T-helper 2 cell treated with Interferon-gamma antibody and Interleukin-4, amounts not matched to agents 5 μg/mL and 100 μg/mL, for 36 hours (primary cell): ENCODE measurements around the gene SSNA1.

Experiments used
- DNase-seq: peaks from one replicate; pipeline ENCODE4 v3.0.0; 2021; ENCODE audit warnings: low spot score
- H3K27ac Mint-ChIP-seq: one replicate; pipeline ENCODE4 v1.8.0; 2021; ENCODE audit warnings: mild to moderate bottlenecking, mixed read lengths
- H3K27me3 Mint-ChIP-seq: one replicate; pipeline ENCODE4 v1.8.0; 2021; ENCODE audit warnings: low read depth, mixed read lengths
- H3K36me3 Mint-ChIP-seq: one replicate; pipeline ENCODE4 v1.8.0; 2021; ENCODE audit warnings: low read depth, mixed read lengths
- H3K4me1 Mint-ChIP-seq: one replicate; pipeline ENCODE4 v1.8.0; 2021; ENCODE audit warnings: low read depth, mixed read lengths
- H3K4me3 Mint-ChIP-seq: one replicate; pipeline ENCODE4 v1.8.0; 2022; ENCODE audit warnings: mild to moderate bottlenecking, moderate library complexity, mixed read lengths
- H3K9me3 Mint-ChIP-seq: one replicate; pipeline ENCODE4 v1.8.0; 2021; ENCODE audit warnings: mixed read lengths

Gene SSNA1

DNA sequence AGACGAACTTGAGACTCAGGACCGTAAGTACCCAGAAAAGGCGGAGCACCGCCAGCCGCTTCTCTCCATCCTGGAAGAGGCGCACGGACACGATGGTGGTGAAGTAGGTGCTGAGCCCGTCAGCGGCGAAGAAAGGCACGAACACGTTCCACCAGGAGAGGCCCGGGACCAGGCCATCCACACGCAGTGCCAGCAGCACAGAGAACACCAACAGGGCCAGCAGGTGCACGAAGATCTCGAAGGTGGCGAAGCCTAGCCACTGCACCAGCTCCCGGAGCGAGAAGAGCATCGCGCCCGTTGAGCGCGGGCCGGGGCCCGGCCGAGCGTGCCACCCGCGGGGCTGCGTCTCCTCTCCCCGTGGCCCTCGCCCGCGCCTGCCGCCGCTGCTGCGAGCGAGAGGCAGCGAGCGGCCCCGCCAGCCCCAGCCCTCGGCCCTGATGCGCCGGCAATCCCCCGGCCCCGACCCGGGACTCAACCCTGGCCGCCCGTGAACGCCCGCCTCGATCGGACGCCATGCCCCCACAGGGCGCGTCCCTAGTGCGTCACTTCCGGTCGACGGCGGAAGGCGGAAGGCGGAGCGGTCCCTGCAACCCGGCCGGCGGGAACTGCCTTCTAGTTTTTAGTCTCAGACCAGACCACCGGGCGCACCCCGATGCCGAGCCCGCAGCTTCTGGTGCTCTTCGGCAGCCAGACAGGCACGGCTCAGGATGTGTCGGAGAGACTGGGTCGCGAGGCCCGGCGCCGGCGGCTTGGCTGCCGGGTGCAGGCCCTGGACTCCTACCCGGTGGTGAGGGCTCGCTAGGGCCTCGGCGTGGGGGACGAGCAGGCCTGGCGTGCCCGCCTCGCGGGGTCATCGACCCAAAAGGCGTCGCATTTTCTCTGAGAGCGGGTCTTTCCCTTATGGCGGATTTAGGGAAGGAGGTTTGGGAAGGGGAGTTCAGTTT lies 16.9 kb downstream of the SSNA1 start, which contains the start of the genes NDOR1 and TMEM203:
Gene NDOR1, plus strand, starts transcription at position 575 of the 944 bp plus-strand sequence. Its CDS starts 78 bp downstream, at position 653.
Gene TMEM203, minus strand, starts transcription at position 523 of the 944 bp plus-strand sequence. Its CDS starts 234 bp downstream, at position 289.
- DNase-seq: peak; percentile 94
- no peaks in the 10 kb centered on the region for H3K9me3 Mint-ChIP-seq
- peak within 1 kb of the TSS; percentile 93 for H3K27ac Mint-ChIP-seq
- peaks cover 29% of the 10 kb centered on the region for H3K4me1 Mint-ChIP-seq
- peaks cover 14% of the 10 kb centered on the region for H3K36me3 Mint-ChIP-seq
- peak within 1 kb of the TSS; percentile 95 for H3K4me3 Mint-ChIP-seq
- no peaks in the 10 kb centered on the region for H3K27me3 Mint-ChIP-seq

DNA sequence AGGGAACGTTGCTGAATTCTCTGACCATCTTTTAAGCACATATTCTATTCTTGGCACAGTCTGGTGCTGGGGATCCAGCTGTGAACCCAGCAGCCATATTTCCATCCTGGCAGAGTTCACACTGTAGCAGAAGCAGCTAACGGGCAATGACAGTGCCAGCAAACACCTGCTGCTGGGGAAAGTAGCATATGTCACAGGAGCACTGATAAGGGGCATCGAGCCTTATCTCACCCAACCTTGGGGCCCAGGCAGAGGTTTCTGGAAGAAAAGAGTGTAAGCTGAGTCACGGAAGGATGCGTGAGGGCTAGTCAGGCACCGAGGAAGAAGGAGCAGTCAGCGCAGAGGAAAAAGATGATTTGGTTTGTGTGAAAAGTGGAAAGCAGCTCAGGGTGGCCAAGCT lies 18.1 kb downstream of the SSNA1 start:
- H3K4me1 Mint-ChIP-seq: peaks cover 25% of the 10 kb centered on the region
- H3K27me3 Mint-ChIP-seq: no peaks in the 10 kb centered on the region
- DNase-seq: no peak
- peaks cover 14% of the 10 kb centered on the region for H3K36me3 Mint-ChIP-seq
- H3K4me3 Mint-ChIP-seq: peak overlapping the region; percentile 95
- peak overlapping the region; percentile 92 for H3K27ac Mint-ChIP-seq
- no peaks in the 10 kb centered on the region for H3K9me3 Mint-ChIP-seq

- no peak overlapping the region for H3K27ac Mint-ChIP-seq
- H3K4me1 Mint-ChIP-seq: peaks cover 9% of the 10 kb centered on the region
- H3K9me3 Mint-ChIP-seq: no peaks in the 10 kb centered on the region
- DNase-seq: no peak
- no peaks in the 10 kb centered on the region for H3K27me3 Mint-ChIP-seq
- no peak overlapping the region for H3K4me3 Mint-ChIP-seq
- H3K36me3 Mint-ChIP-seq: peaks cover 15% of the 10 kb centered on the region
Observed at GRCh38 chr9:137211532-137211931, 23.1 kb downstream of the SSNA1 start.

DNA sequence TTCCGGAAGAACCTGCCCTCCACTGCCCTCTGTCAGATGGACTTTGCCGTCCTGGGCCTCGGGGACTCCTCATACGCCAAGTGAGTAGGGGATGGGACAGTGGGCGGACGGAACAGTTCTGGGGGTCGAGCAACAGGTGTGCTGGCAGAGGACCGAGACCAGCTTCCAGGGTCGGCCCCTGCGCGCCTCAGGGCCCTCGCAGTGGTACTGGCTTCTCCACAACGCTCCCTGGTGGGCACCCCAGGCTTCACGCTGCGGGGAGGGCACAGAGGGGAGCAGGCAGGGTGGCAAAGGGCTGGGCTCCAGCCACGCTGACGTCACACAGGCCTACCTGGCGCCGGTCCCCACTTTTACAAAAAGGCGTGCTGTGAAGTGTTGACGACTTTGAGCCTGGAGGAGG lies 24.0 kb downstream of the SSNA1 start:
- H3K4me3 Mint-ChIP-seq: no peak overlapping the region
- H3K9me3 Mint-ChIP-seq: no peaks in the 10 kb centered on the region
- peaks cover 10% of the 10 kb centered on the region for H3K36me3 Mint-ChIP-seq
- no peak for DNase-seq
- H3K27ac Mint-ChIP-seq: no peak overlapping the region
- peaks cover 1% of the 10 kb centered on the region for H3K4me1 Mint-ChIP-seq
- H3K27me3 Mint-ChIP-seq: no peaks in the 10 kb centered on the region

DNA sequence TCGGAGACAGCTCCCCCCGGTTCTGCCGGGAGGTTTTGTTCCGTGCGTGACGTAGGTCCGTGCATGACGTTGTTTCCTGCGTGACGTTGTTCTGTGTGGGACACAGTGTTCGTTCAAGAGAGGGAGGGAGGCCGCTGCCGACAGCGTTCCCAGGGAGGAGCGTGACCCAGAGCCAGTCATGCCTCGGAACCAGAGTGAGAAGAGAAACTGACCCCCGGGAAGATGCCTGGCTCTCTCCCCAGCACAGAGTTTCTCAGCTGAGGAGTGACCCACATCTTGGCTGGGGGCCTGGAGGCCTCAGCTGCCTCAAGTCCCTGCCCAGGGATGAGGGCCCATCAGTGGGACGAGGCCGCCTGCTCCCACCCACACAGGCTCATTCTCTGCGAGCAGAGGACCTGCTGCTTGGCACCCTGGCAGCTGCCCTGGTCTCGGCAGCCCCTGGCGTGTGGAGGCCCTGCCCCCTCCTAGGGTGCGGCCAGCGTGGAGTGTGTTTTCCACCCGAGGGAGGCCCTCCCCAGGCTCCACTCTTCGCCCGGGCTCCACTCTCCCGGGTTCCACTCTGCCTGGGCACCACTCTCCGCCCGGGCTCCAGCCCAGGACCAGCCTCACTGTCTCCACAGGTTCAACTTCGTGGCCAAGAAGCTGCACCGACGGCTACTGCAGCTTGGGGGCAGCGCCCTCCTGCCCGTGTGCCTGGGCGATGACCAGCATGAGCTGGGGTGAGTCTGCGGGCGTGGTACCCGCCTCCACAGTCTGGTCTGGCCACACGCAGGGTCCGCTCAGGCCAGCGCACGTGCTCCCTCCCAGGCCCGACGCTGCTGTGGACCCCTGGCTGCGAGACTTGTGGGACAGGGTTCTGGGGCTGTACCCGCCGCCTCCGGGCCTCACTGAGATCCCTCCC lies 24.9 kb downstream of the SSNA1 start:
- Mint-ChIP-seq H3K36me3 (peaks cover 9% of the 10 kb centered on the region), H3K27me3 (no peaks in the 10 kb centered on the region), H3K4me1 (no peaks in the 10 kb centered on the region), H3K9me3 (no peaks in the 10 kb centered on the region), H3K27ac (no peak overlapping the region), H3K4me3 (no peak overlapping the region)
- DNase-seq: no peak

DNA sequence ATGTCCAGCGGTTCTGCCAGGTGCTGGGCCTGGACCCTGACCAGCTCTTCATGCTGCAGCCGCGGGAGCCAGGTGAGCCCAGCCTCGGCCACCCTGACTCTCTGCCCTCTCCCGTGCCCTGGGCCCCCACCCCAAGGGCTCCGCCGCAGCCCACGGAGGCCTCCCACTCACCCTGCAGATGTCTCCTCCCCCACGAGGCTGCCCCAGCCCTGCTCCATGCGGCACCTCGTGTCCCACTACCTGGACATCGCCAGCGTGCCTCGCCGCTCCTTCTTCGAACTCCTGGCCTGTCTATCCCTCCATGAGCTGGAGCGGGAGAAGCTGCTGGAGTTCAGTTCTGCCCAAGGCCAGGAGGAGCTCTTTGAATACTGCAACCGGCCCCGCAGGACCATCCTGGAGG lies 26.1 kb downstream of the SSNA1 start:
- H3K27me3 Mint-ChIP-seq: no peaks in the 10 kb centered on the region
- H3K4me1 Mint-ChIP-seq: no peaks in the 10 kb centered on the region
- DNase-seq: no peak
- H3K27ac Mint-ChIP-seq: no peak overlapping the region
- H3K36me3 Mint-ChIP-seq: peaks cover 6% of the 10 kb centered on the region
- H3K4me3 Mint-ChIP-seq: no peak overlapping the region
- no peaks in the 10 kb centered on the region for H3K9me3 Mint-ChIP-seq

DNA sequence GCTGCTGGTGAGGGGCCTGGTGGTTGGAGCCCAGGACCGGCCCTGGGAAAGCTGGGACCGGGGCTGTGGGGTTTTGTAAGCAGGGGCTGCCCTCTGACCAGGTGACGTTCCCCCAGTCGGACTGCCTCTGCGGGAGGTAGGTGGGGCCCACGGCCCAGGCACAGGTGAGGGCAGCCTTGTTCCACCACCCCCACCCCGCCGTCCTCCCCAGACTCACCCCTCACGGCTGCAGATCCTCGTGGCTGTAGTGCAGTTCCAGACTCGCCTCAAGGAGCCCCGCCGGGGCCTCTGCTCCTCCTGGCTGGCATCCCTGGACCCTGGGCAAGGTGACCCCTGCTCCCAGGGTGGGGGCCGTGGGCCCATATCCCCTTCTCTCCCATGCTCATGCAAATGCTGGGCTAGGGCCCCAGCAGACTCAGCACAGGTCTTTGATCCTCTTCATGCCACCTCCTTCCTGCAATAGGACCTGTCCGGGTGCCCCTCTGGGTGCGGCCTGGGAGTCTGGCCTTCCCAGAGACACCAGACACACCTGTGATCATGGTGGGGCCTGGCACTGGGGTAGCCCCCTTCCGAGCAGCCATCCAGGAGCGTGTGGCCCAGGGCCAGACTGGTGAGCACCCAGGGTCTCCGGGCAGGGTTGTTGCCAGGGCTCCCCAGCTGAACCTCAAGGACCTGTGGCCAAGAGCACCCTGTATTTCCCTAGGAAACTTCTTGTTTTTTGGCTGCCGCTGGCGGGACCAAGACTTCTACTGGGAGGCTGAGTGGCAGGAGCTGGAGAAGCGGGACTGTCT lies 26.9 kb downstream of the SSNA1 start:
- Mint-ChIP-seq H3K9me3 (no peaks in the 10 kb centered on the region), H3K4me3 (no peak overlapping the region), H3K27me3 (no peaks in the 10 kb centered on the region), H3K36me3 (peaks cover 4% of the 10 kb centered on the region), H3K27ac (no peak overlapping the region), H3K4me1 (no peaks in the 10 kb centered on the region)
- DNase-seq: no peak

GRCh38 chr9:137216188-137216965 lies 27.9 kb downstream of the SSNA1 start:
- Mint-ChIP-seq H3K4me3 (no peak overlapping the region), H3K36me3 (peaks cover 4% of the 10 kb centered on the region), H3K27ac (no peak overlapping the region), H3K27me3 (no peaks in the 10 kb centered on the region), H3K9me3 (no peaks in the 10 kb centered on the region), H3K4me1 (no peaks in the 10 kb centered on the region)
- DNase-seq: no peak

GRCh38 chr9:137217276-137218211 lies 29.1 kb downstream of the SSNA1 start:
- H3K9me3 Mint-ChIP-seq: no peaks in the 10 kb centered on the region
- no peak overlapping the region for H3K4me3 Mint-ChIP-seq
- H3K4me1 Mint-ChIP-seq: no peaks in the 10 kb centered on the region
- no peak overlapping the region for H3K27ac Mint-ChIP-seq
- DNase-seq: no peak
- H3K27me3 Mint-ChIP-seq: no peaks in the 10 kb centered on the region
- H3K36me3 Mint-ChIP-seq: peaks cover 4% of the 10 kb centered on the region

DNA sequence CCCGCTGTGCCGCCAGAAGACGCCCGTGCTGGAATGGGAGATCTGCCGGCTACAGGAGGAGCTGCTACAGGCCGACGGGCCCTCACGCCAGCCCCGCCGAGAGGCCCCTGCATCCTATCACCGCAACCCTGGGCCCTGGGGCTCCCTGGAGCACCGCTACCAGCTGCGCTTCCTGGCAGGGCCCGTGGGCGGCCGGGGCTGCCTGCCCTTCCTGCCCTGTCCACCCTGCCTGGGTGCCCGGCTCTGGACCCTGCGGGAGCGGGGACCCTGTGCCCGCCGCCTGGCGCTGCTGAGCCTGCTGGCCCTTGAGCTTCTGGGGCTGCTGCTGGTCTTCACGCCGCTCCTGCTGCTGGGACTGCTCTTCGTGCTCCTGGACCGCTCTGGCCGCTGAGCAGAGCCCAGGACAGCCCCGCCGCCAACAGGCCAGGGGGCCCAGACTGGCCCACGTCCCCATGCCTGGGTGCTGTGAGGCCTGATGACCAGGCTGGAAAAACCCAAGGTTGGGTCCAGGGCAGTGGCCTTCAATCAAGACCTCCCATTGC lies 29.8 kb downstream of the SSNA1 start:
- Mint-ChIP-seq H3K27ac (peak overlapping the region; percentile 15), H3K4me3 (no peak overlapping the region), H3K4me1 (peaks cover 3% of the 10 kb centered on the region), H3K9me3 (no peaks in the 10 kb centered on the region), H3K36me3 (no peaks in the 10 kb centered on the region), H3K27me3 (no peaks in the 10 kb centered on the region)
- DNase-seq: no peak

DNA sequence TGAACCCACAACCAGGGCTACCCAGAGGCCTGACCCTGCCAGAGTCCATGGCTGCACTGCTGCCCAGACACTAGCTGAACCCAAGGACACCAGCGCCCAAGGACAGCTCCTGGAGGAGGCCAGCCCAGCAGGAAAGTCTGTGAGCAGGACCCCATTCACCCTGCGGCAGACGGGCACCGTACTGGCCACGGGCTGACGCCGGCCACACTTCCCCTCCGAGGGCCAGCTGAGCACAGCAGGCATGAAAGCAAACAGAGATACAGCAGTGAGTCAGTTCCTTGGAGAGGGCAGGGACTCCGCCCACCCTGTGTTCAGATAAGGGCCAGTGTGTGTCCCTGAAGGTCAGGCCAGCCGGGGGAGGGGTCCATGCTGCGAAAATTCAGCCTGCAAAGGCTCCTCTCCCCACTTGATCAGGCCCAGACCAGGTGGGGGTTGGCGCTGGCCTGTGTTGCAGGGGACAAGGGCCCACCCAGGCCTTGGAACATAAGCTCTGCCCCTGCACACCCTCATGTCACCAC lies 30.3 kb downstream of the SSNA1 start:
- DNase-seq: no peak
- no peaks in the 10 kb centered on the region for H3K9me3 Mint-ChIP-seq
- peaks cover 3% of the 10 kb centered on the region for H3K4me1 Mint-ChIP-seq
- H3K4me3 Mint-ChIP-seq: no peak overlapping the region
- H3K27me3 Mint-ChIP-seq: no peaks in the 10 kb centered on the region
- H3K36me3 Mint-ChIP-seq: no peaks in the 10 kb centered on the region
- H3K27ac Mint-ChIP-seq: peak overlapping the region; percentile 15
